SK-N-MC (cell line): Measurements from ENCODE around the gene PCDHGC3.

Source experiments
- DNase-seq: peaks from one replicate; pipeline ENCODE4 v3.0.0-alpha.2; 2011; ENCODE audit warnings: low read depth, low spot score
- H3K27ac ChIP-seq: fragments of 200-600 bp; sonication (generic); 2 replicates; pipeline ENCODE4 v1.5.1; 2016; ENCODE audit warnings: mixed run types
- H3K36me3 ChIP-seq: fragments of 200-600 bp; sonication (generic); 2 replicates; pipeline ENCODE4 v1.6.1; 2017; ENCODE audit warnings: antibody characterized with exemption, low read length, mixed read lengths; ENCODE audit not compliant: insufficient read depth
- H3K4me3 ChIP-seq: fragments of 200-600 bp; sonication (generic); 2 replicates; pipeline ENCODE4 v1.5.1; 2016
- H3K9ac ChIP-seq: fragments of 200-600 bp; sonication (generic); 2 replicates; pipeline ENCODE4 v1.8.0; 2017; ENCODE audit warnings: mixed run types, mixed read lengths; ENCODE audit not compliant: insufficient read length
- H3K9me3 ChIP-seq: fragments of 200-600 bp; sonication (generic); 2 replicates; pipeline ENCODE4 v1.6.1; 2017; ENCODE audit warnings: low read depth, mild to moderate bottlenecking, antibody characterized with exemption, low read length, moderate library complexity, mixed read lengths
- EZH2 ChIP-seq: fragments of 200-600 bp; sonication (generic); IDR thresholded peaks from one replicate; pipeline ENCODE4 v1.6.1; 2017; ENCODE audit warnings: antibody characterized with exemption
- FOXP2 ChIP-seq: optimal IDR thresholded peaks from 2 replicates; pipeline ENCODE3; 2011; ENCODE audit warnings: mild to moderate bottlenecking, moderate library complexity; ENCODE audit not compliant: insufficient read depth; ENCODE audit errors: extremely low read length, control extremely low read depth
- POLR2AphosphoS5 ChIP-seq: IDR thresholded peaks from 2 replicates; pipeline ENCODE4 v1.6.1; 2012; ENCODE audit warnings: mild to moderate bottlenecking, low read depth, low read length, borderline replicate concordance

Gene PCDHGC3

DNA sequence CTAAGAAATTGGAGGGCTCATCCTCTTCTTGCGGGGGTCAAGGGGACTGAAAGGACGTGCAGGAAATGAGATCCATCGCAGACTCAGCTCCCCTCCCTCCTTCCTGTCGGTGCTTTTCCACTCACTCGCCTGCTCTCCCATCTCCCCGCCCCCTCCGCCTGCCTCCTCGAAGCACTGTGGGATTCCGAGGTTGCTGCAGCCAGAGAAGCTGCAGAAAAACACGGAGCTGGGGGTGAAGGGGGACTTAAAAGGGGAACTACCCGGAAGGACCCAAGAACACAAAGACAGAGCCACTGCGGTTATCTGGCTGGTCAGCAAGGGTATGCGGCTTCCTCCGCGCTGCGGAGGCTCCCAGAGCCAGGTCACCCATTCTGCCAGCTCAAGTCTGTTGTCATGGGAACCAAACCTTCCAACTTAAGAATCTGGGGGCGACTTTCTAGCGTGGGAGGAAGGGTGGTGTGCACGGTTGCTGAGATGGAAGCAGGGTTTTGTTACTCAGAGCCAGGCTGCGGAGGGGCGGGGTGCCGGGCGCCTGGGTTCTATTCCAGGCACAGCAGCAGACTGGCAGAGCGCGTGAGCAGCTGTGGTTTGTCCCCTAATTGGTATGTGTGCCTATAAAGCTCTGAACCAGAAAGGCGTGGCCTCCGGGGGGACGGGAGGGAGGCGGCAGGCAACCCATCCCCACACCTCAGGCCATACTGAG, 38.0 kb downstream of the PCDHGC3 start:
- no peak for DNase-seq
- no peak overlapping the region for H3K9ac ChIP-seq
- TF ChIP-seq EZH2 (no peak), POLR2AphosphoS5 (peak; percentile 69), FOXP2 (no peak)
- peaks cover 31% of the 10 kb centered on the region for H3K36me3 ChIP-seq
- no peaks in the 10 kb centered on the region for H3K9me3 ChIP-seq
- H3K27ac ChIP-seq = peak overlapping the region; percentile 97
- H3K4me3 ChIP-seq = peak overlapping the region; percentile 78

DNA sequence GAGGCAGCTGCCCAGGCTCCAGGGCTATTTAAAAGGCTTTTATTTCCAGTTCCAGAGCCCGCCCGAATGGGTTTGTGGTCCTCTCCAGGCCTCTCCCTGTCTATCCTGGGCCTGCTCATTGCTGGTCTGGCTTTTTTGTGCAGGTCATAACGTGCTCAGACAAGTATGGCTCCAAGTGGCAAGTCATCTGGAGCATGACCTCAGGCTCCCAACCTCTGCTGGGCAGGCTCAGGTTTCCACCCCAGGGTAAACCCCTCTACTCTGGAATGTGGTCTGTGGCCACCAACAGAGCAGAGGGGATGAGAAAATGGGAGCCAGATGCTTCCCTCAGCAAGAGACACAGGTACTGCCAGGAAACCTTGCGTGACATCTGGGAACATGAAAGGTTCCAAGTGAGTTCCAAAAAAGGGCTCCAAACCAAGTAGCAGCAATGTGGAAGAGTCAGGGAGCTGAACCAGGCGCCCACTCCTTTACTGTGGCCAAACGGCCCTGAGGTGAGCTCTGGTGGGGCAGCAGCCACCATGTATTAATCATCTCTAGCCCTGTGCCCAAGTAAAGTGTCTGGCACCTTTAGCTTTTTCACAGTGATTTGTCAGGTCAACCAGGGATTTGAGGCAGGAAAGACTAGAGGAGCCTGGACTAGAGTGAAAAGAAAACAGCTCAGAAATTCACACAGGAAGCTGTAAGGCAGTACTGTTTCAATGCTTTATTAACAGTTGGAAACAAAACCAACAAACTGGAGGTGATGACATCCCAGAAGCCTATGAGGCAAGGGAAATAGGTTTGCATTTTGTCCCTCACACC, 38.8 kb downstream of the PCDHGC3 start:
- Histone ChIP-seq H3K4me3 (peak overlapping the region; percentile 78), H3K9ac (peak overlapping the region; percentile 2), H3K9me3 (no peaks in the 10 kb centered on the region), H3K36me3 (peaks cover 38% of the 10 kb centered on the region), H3K27ac (peak overlapping the region; percentile 97)
- no peak for DNase-seq
- TF ChIP-seq POLR2AphosphoS5 (no peak), FOXP2 (no peak)

DNA sequence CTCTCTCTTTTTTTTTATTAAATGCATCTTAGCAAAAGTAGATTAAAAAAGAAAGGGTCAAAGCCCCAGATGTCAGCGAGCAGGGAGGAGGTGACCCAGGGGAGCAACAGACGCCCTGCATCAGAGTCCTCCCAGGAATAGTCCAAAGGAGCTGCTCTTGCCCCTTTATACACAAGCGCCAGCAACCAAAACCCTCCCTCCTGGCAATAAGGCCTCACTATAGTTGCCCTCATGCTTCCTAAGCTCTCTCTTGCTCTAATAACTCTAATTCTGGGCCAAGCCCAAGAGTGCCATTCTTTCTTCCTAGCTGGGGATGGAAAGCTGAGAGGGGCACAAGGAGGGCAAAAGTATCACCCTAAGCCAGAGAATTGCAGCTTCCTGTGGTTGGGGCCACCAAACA, 39.4 kb downstream of the PCDHGC3 start:
- peak overlapping the region; percentile 2 for H3K9ac ChIP-seq
- H3K4me3 ChIP-seq = no peak overlapping the region
- no peaks in the 10 kb centered on the region for H3K9me3 ChIP-seq
- TF ChIP-seq EZH2 = no peak
- TF ChIP-seq FOXP2 = no peak
- no peak for TF ChIP-seq POLR2AphosphoS5
- H3K36me3 ChIP-seq = peaks cover 44% of the 10 kb centered on the region
- no peak for DNase-seq
- peak overlapping the region; percentile 97 for H3K27ac ChIP-seq

DNA sequence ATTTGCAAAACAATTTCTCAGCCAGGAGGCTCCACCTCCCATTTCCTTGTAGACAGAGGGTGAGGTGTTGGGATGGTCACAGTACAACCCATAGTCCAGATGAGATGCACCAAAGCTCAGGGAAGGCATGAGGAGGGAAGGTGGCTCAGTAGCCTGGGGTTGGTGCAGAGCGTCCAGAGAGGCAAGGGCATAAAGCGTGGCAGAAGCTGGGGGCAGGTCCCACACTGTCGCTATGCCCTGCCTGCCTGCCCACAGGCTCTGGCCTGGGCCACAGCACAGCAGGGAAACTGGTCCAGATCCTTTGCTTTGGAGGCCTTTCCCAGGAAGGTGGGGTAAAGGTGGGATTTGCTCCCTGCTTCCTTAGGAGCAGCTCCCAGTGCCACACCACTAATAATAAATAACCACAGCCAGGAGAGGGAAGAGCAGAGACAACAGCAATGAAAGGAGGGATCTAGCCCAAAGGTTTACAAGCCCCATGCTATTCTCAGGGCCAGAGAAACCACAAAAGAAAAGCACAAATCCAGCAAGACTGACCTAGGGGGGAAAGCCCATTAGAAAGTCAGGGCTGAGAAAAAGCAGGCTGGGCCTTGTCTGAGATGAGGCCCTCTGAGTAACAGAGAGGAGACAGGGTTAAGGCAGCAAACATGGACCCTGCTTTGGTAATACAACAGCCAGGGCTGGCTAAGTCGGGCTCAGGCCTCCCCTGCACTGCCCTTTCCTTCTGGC, 40.3 kb downstream of the PCDHGC3 start:
- H3K36me3 ChIP-seq = peaks cover 46% of the 10 kb centered on the region
- H3K27ac ChIP-seq = peak overlapping the region; percentile 97
- no peak overlapping the region for H3K4me3 ChIP-seq

DNA sequence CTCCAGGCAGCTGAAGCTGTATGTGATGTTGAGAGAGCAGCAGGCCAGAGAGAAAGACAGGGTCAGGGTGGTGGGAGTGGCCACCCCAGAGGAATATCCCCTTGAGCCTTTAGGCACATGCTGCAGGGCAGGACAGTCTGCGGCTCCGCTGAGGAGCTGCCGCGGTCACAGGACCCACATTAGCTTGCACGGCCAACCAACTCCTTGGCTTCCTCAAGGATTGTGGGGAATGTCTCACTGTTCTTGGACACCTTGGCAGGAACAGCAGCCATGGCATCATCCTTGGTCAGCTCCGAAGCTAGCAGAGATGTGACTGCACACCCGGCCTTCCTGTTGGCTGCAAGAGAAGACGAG, 40.9 kb downstream of the PCDHGC3 start:
- Histone ChIP-seq H3K4me3 (no peak overlapping the region), H3K27ac (peak overlapping the region; percentile 97), H3K36me3 (peaks cover 46% of the 10 kb centered on the region), H3K9me3 (no peaks in the 10 kb centered on the region), H3K9ac (no peak overlapping the region)
- no peak for DNase-seq
- no peak for TF ChIP-seq POLR2AphosphoS5
- no peak for TF ChIP-seq EZH2
- no peak for TF ChIP-seq FOXP2

More for the DNA sequence above, 40.3 kb downstream of the PCDHGC3 start:
- no peaks in the 10 kb centered on the region for H3K9me3 ChIP-seq
- TF ChIP-seq EZH2 (no peak), FOXP2 (no peak), POLR2AphosphoS5 (no peak)
- no peak for DNase-seq
- no peak overlapping the region for H3K9ac ChIP-seq

- no peaks in the 10 kb centered on the region for H3K9me3 ChIP-seq
- TF ChIP-seq POLR2AphosphoS5 (no peak), FOXP2 (no peak), EZH2 (no peak)
- no peak overlapping the region for H3K4me3 ChIP-seq
- H3K27ac ChIP-seq = peak overlapping the region; percentile 97
- H3K36me3 ChIP-seq = peaks cover 46% of the 10 kb centered on the region
- no peak overlapping the region for H3K9ac ChIP-seq
- no peak for DNase-seq
Observed at GRCh38 chr5:141517312-141517711, 41.5 kb downstream of the PCDHGC3 start.

GRCh38 chr5:141517880-141518617, 42.3 kb downstream of the PCDHGC3 start:
- peaks cover 51% of the 10 kb centered on the region for H3K36me3 ChIP-seq
- H3K9ac ChIP-seq = no peak overlapping the region
- no peak for TF ChIP-seq POLR2AphosphoS5
- no peak for TF ChIP-seq EZH2
- no peak for TF ChIP-seq FOXP2
- DNase-seq = no peak
- no peak overlapping the region for H3K4me3 ChIP-seq
- no peaks in the 10 kb centered on the region for H3K9me3 ChIP-seq
- H3K27ac ChIP-seq = peak overlapping the region; percentile 97

DNA sequence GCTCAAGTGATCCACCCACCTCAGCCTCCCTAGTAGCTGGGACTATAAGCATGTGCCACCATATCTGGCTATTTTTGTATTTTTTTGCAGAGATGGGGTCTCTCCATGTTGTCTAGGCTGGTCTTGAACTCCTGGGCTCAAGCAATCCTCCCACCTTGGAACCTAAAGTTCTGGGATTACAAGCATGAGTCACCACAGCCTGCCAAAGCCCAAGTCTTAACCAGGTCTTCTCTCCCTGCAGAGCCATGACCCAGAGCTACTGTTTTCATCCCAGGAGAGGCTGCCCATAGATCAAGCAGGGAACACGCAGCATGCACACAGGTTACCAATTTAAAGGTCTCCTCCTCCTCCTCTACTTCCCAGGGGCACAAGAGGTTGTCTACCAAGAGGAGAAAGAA, 42.9 kb downstream of the PCDHGC3 start:
- H3K36me3 ChIP-seq = peaks cover 55% of the 10 kb centered on the region
- no peak for TF ChIP-seq POLR2AphosphoS5
- TF ChIP-seq EZH2 = no peak
- TF ChIP-seq FOXP2 = no peak
- H3K9me3 ChIP-seq = no peaks in the 10 kb centered on the region
- H3K27ac ChIP-seq = peak overlapping the region; percentile 12; the same call in 1 of the 2 replicates
- DNase-seq = no peak
- H3K4me3 ChIP-seq = no peak overlapping the region
- H3K9ac ChIP-seq = no peak overlapping the region
